H1 (cell line): ENCODE data around the gene ASXL2. TPM values are rescaled to one million over a fixed set of nuclear protein-coding genes. Genes with fewer than 3 reads are reported as not detected.
"Not testable (repeated sequence)": the region's sequence is repeated elsewhere in the genome, so short reads cannot be mapped to it uniquely, and the experiment has no call there.

ENCODE experiments used
- CTCF ChIA-PET: fragments of 300-600 bp; sonication (Branson Sonifier 250); formaldehyde crosslinking; loops from one replicate; lab custom pipeline; 2021; ENCODE audit not compliant: partially characterized antibody; lab: Charles Lee
- POLR2A ChIA-PET: fragments of 300-600 bp; sonication (Branson Sonifier 250); formaldehyde crosslinking; loops from one replicate; lab custom pipeline; 2021; ENCODE audit warnings: inconsistent platforms; ENCODE audit not compliant: partially characterized antibody; lab: Charles Lee
- DNase-seq, 2 experiments: peaks; one replicate each; pipeline versions ENCODE4 v3.0.0 to v3.0.0-alpha.2; 2010 to 2022; ENCODE audit warnings: low spot score in 2 of 2, low read depth in 1 of 2, mixed read lengths in 1 of 2
- FAIRE-seq: peaks from 2 replicates; lab custom pipeline; 2011; peaks lifted over from hg19 to GRCh38; lab: Jason Lieb, UNC
- H2AFZ ChIP-seq: 2 replicates; pipeline ENCODE4 v1.8.1; 2012; ENCODE audit warnings: low read length, inconsistent platforms
- H2AK5ac ChIP-seq: 2 replicates; pipeline ENCODE4 v1.6.1; 2013; ENCODE audit warnings: low read depth, low read length
- H2BK120ac ChIP-seq: replicated peaks from 2 replicates; pipeline ENCODE3; 2013; ENCODE audit warnings: low read depth, low read length, inconsistent platforms
- H2BK12ac ChIP-seq: 2 replicates; pipeline ENCODE4 v1.6.1; 2013; ENCODE audit warnings: low read depth, low read length
- H2BK15ac ChIP-seq: 2 replicates; pipeline ENCODE4 v1.6.1; 2013; ENCODE audit warnings: low read length
- H2BK20ac ChIP-seq: 2 replicates; pipeline ENCODE4 v1.6.1; 2013; ENCODE audit warnings: low read length
- H2BK5ac ChIP-seq: 2 replicates; pipeline ENCODE4 v1.6.1; 2013; ENCODE audit warnings: low read depth, low read length
- H3K14ac ChIP-seq: 2 replicates; pipeline ENCODE4 v1.6.1; 2013; ENCODE audit warnings: inconsistent platforms; ENCODE audit not compliant: insufficient read length
- H3K18ac ChIP-seq: 2 replicates; pipeline ENCODE4 v1.6.1; 2013; ENCODE audit warnings: low read length; ENCODE audit errors: extremely low read depth
- H3K23ac ChIP-seq: 2 replicates; pipeline ENCODE4 v1.6.1; 2013; ENCODE audit warnings: inconsistent platforms; ENCODE audit not compliant: insufficient read length
- H3K23me2 ChIP-seq: 2 replicates; pipeline ENCODE4 v1.6.1; 2013; ENCODE audit warnings: low read depth, low read length
- H3K27ac ChIP-seq: 2 replicates; pipeline ENCODE4 v1.6.1; 2011; ENCODE audit warnings: low read depth, low read length, inconsistent platforms
- H3K27me3 ChIP-seq, 4 experiments: replicated peaks in 1 of 4; 1 replicate in 1 of 4; 2 replicates in 3 of 4; pipeline versions ENCODE4 v1.6.1 to v1.8.1; 2011 to 2013; ENCODE audit warnings: low read length in 3 of 4, mild to moderate bottlenecking in 3 of 4, inconsistent platforms in 2 of 4, mixed read lengths in 2 of 4, moderate library complexity in 1 of 4; ENCODE audit not compliant: control insufficient read depth in 3 of 4, insufficient read depth in 3 of 4; ENCODE audit errors: extremely low read depth in 1 of 4
- H3K36me3 ChIP-seq, 4 experiments: 2 replicates each; pipeline versions ENCODE4 v1.6.1 to v1.8.1; 2011 to 2013; ENCODE audit warnings: mild to moderate bottlenecking in 4 of 4, low read length in 3 of 4, moderate library complexity in 2 of 4, control low read depth in 1 of 4, inconsistent platforms in 1 of 4; ENCODE audit not compliant: insufficient read depth in 4 of 4, control insufficient read depth in 2 of 4
- H3K4ac ChIP-seq: replicated peaks from 2 replicates; pipeline ENCODE3; 2013; ENCODE audit warnings: low read length, low read depth, mixed read lengths, inconsistent platforms; ENCODE audit not compliant: insufficient read length
- H3K4me1 ChIP-seq, 4 experiments: replicated peaks in 1 of 4; 1 replicate in 1 of 4; 2 replicates in 3 of 4; pipeline versions ENCODE4 v1.6.1 to v1.8.1; 2011 to 2013; ENCODE audit warnings: low read length in 3 of 4, inconsistent platforms in 2 of 4, mixed read lengths in 1 of 4; ENCODE audit not compliant: insufficient read depth in 4 of 4, control insufficient read depth in 3 of 4
- H3K4me2 ChIP-seq, 2 experiments: 2 replicates each; pipeline versions ENCODE4 v1.6.1 to v1.8.1; 2011 to 2013; ENCODE audit warnings: low read depth in 2 of 2, low read length in 2 of 2, control low read depth in 1 of 2, inconsistent platforms in 1 of 2, mild to moderate bottlenecking in 1 of 2; ENCODE audit not compliant: insufficient read depth in 1 of 2
- H3K4me3 ChIP-seq, 4 experiments: fragments of 200-600, 300-600 bp in 1 of 4; sonication (generic), shearing (Covaris generic), sonication (Bioruptor Twin) in 1 of 4; 2 replicates each; pipeline versions ENCODE4 v1.5.1 to v1.8.1; 2011 to 2016; ENCODE audit warnings: low read length in 4 of 4, low read depth in 3 of 4, control low read depth in 2 of 4, inconsistent platforms in 2 of 4, mild to moderate bottlenecking in 2 of 4, mixed read lengths in 1 of 4, moderate library complexity in 1 of 4; ENCODE audit not compliant: insufficient read depth in 2 of 4; ENCODE audit errors: extremely low read depth in 1 of 4
- H3K56ac ChIP-seq: replicated peaks from 2 replicates; pipeline ENCODE3; 2013; ENCODE audit warnings: low read depth, mild to moderate bottlenecking, mixed read lengths, low read length, inconsistent platforms; ENCODE audit not compliant: insufficient read length
- H3K79me1 ChIP-seq: 2 replicates; pipeline ENCODE4 v1.6.1; 2013; ENCODE audit warnings: low read depth, low read length, control low read depth
- H3K79me2 ChIP-seq, 2 experiments: 2 replicates each; pipeline versions ENCODE4 v1.6.1 to v1.8.1; 2012 to 2013; ENCODE audit warnings: low read length in 2 of 2, mild to moderate bottlenecking in 2 of 2, inconsistent platforms in 1 of 2; ENCODE audit not compliant: insufficient read depth in 2 of 2, control insufficient read depth in 1 of 2
- H3K9ac ChIP-seq, 4 experiments: replicated peaks in 1 of 4; 1 replicate in 1 of 4; 2 replicates in 3 of 4; pipeline versions ENCODE4 v1.6.1 to v1.8.1; 2011 to 2013; ENCODE audit warnings: low read depth in 3 of 4, low read length in 3 of 4, control low read depth in 2 of 4, mild to moderate bottlenecking in 2 of 4, moderate library complexity in 2 of 4, inconsistent platforms in 1 of 4; ENCODE audit errors: extremely low read depth in 1 of 4
- H3K9me3 ChIP-seq, 2 experiments: 2 replicates each; pipeline versions ENCODE4 v1.6.1 to v1.8.1; 2012 to 2013; ENCODE audit warnings: mild to moderate bottlenecking in 2 of 2, moderate library complexity in 2 of 2, control low read depth in 1 of 2, inconsistent platforms in 1 of 2, low read depth in 1 of 2, low read length in 1 of 2, mixed read lengths in 1 of 2; ENCODE audit not compliant: insufficient read depth in 2 of 2
- H4K20me1 ChIP-seq, 2 experiments: replicated peaks in 1 of 2; 2 replicates each; pipeline versions ENCODE3 to v1.8.1; 2011 to 2013; ENCODE audit warnings: inconsistent platforms in 2 of 2, low read length in 2 of 2, mild to moderate bottlenecking in 1 of 2; ENCODE audit not compliant: insufficient read depth in 2 of 2, control insufficient read depth in 1 of 2
- H4K5ac ChIP-seq: 2 replicates; pipeline ENCODE4 v1.6.1; 2013; ENCODE audit warnings: low read length, low read depth, mixed read lengths, inconsistent platforms; ENCODE audit not compliant: insufficient read length
- H4K8ac ChIP-seq: 2 replicates; pipeline ENCODE4 v1.8.0; 2013; ENCODE audit warnings: mild to moderate bottlenecking, moderate library complexity, low read length, inconsistent platforms; ENCODE audit not compliant: insufficient read depth; ENCODE audit errors: extremely low read depth
- H4K91ac ChIP-seq: replicated peaks from 2 replicates; pipeline ENCODE3; 2013; ENCODE audit warnings: low read length, mixed read lengths, inconsistent platforms; ENCODE audit not compliant: insufficient read length
- WGBS, 2 experiments: shearing (Covaris generic) in 1 of 2; methylation state at CpG; one replicate each; pipeline versions ENCODE4 v1.1.6 to v1.1.7; 2013 to 2015; ENCODE audit warnings: low lambda C conversion rate in 2 of 2, mixed read lengths in 2 of 2, inconsistent platforms in 1 of 2, low coverage in 1 of 2, missing lambda C conversion rate in 1 of 2; ENCODE audit not compliant: insufficient replicate concordance in 2 of 2, insufficient coverage in 1 of 2, insufficient read length in 1 of 2; ENCODE audit errors: extremely low coverage in 1 of 2, missing lambda C conversion rate in 1 of 2; 5-methylcytosine and 5-hydroxymethylcytosine counted together
- polyA plus RNA-seq, 7 experiments: library from polyadenylated mRNA; depleted of rRNA in 3 of 7; stranded (reverse) in 5 of 7; unstranded in 2 of 7; fragments of >200 nt in 5 of 7; fragments of 200-250 nt in 2 of 7; gene quantifications; 1 replicate in 5 of 7; 2 replicates in 1 of 7; 4 replicates in 1 of 7; pipeline versions ENCODE4 v1.2.1 to v1.2.3, GENCODE V29; 2011 to 2013; ENCODE audit warnings: missing spikeins in 2 of 7, mixed read lengths in 2 of 7
- total RNA-seq: library from RNA; stranded (reverse); fragmentation: NEBNext Ultra II Directional; extraction: Animal tissue kit (Norgen Biotek cat#: 25700); gene quantifications from 2 replicates; pipeline ENCODE4 v1.2.1, GENCODE V29; 2021

ASXL2 gene
- total and polyA plus RNA-seq, 2 of the 8 experiments (the other 6 are each of a cell fraction or from before 2014, with no cell fraction given): 7.2 to 41.3 TPM

DNA sequence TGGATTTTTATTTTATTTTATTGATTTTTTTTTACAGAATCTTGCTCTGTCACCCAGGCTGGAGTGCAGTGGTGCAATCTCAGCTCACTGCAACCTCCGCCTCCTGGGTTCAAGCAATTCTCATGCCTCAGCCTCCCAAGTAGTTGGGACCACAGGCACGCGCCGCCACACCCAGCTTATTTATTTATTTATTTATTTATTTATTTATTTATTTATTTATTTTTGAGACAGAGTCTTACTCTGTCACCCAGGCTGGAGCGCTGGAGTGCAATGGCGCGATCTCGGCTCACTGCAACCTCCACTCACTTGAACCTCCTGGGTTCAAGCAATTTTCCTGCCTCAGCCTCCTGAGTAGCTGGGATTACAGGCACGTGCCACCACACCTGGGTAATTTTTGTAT, 18.0 kb upstream of the ASXL2 start:
- H3K56ac ChIP-seq, H3K4me1 ChIP-seq, H4K5ac ChIP-seq, H2BK12ac ChIP-seq, H2AK5ac ChIP-seq, H3K18ac ChIP-seq, FAIRE-seq, H2AFZ ChIP-seq, H3K9ac ChIP-seq, H3K4me2 ChIP-seq, H3K14ac ChIP-seq, H2BK5ac ChIP-seq, H3K23ac ChIP-seq, DNase-seq, H3K4ac ChIP-seq, H4K20me1 ChIP-seq, H3K23me2 ChIP-seq, H2BK15ac ChIP-seq, H3K36me3 ChIP-seq, H3K79me1 ChIP-seq, H3K79me2 ChIP-seq, H4K8ac ChIP-seq, H4K91ac ChIP-seq, H2BK120ac ChIP-seq, H3K27ac ChIP-seq, H3K27me3 ChIP-seq, H2BK20ac ChIP-seq, H3K4me3 ChIP-seq, H3K9me3 ChIP-seq: not testable (repeated sequence)
- ChIA-PET POLR2A (interaction anchor here (2.5 kb wide), 1 partner anchor 17 kb away, joined by 14 read pairs; the partner anchor contains the start of gene ASXL2), CTCF (interaction anchor here (0.7 kb wide), 1 partner anchor 585 kb away, joined by 3 read pairs; no protein-coding TSS in a partner anchor)
- 88% methylated on average over 9 of the region's 9 CpGs; no CpG with 5 or more reads in 1 of the 2 experiments for WGBS, 2 experiments
